Parathyroid adenoma (tissue), 2 donors: ENCODE measurements around the gene HCK.
"Not testable (repeated sequence)": the region's sequence is repeated elsewhere in the genome, so short reads cannot be mapped to it uniquely, and the experiment has no call there.

Experiments used
- H2AFZ ChIP-seq: fragments of 300-600 bp; sonication (generic); one replicate; pipeline ENCODE4 v1.7.0; 2017; ENCODE audit warnings: antibody characterized with exemption, mild to moderate bottlenecking
- H3K27ac ChIP-seq: fragments of 300-600 bp; sonication (generic); one replicate; pipeline ENCODE4 v1.7.0; 2017
- H3K27me3 ChIP-seq: fragments of 300-600 bp; sonication (generic); one replicate; pipeline ENCODE4 v1.7.0; 2017; ENCODE audit warnings: low read length; ENCODE audit not compliant: control insufficient read depth, insufficient read depth
- H3K36me3 ChIP-seq: fragments of 300-600 bp; sonication (generic); one replicate; pipeline ENCODE4 v1.7.0; 2017; ENCODE audit warnings: low read length; ENCODE audit not compliant: control insufficient read depth, insufficient read depth
- H3K4me1 ChIP-seq: fragments of 300-600 bp; sonication (generic); one replicate; pipeline ENCODE4 v1.7.0; 2017; ENCODE audit warnings: control low read depth
- H3K4me2 ChIP-seq: fragments of 300-600 bp; sonication (generic); one replicate; pipeline ENCODE4 v1.7.0; 2017; ENCODE audit warnings: low read length
- H3K4me3 ChIP-seq: fragments of 300-600 bp; sonication (generic); one replicate; pipeline ENCODE4 v1.7.0; 2017; ENCODE audit warnings: low read depth, low read length
- H3K79me2 ChIP-seq: fragments of 300-600 bp; sonication (generic); one replicate; pipeline ENCODE4 v1.7.0; 2017; ENCODE audit warnings: control low read depth
- H3K9ac ChIP-seq: fragments of 300-600 bp; sonication (generic); one replicate; pipeline ENCODE4 v1.7.0; 2017; ENCODE audit warnings: mild to moderate bottlenecking
- H3K9me3 ChIP-seq: fragments of 300-600 bp; sonication (generic); one replicate; pipeline ENCODE4 v1.7.0; 2017; ENCODE audit warnings: low read length; ENCODE audit not compliant: control insufficient read depth
- TF ChIP-seq, protein P1 (sequence below): fragments of 300-600 bp; sonication (generic); IDR thresholded peaks from one replicate; pipeline ENCODE4 v1.7.0; 2017; ENCODE audit warnings: antibody characterized with exemption, mild to moderate bottlenecking
- donor health status: primary hyperparathyroidism.

The HCK gene

DNA sequence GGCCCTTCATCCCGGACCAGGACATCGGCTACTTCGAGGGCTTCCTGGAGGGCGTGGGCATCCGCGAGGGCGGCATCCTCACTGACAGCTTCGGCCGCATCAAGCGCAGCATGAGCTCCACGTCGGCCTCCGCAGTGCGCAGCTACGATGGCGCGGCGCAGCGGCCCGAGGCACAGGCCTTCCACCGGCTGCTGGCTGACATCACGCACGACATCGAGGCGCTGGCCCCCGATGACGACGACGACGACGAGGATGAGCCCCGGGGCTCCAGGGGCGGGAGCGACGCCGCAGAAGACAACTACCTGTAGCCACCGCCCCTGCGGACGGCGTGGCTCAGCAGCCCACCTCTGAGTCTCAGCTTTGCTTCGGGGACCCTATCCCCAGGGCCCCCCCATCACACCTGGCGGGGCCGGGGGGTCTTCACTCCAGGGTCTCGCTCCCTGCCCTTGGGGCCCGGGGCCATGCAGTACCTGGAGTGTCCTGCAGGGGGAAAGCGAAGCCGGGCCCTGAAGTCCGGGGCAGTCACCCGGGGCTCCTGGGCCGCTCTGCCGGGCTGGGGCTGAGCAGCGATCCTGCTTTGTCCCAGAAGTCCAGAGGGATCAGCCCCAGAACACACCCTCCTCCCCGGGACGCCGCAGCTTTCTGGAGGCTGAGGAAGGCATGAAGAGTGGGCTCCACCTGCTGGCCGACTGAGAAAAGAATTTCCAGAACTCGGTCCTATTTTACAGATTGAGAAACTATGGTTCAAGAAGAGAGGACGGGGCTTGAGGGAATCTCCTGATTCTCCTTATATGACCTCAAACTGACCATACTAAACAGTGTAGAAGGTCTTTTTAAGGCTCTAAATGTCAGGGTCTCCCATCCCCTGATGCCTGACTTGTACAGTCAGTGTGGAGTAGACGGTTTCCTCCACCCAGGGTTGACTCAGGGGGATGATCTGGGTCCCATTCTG lies 20.8 kb upstream of the HCK start:
- no peak overlapping the region for H3K4me2 ChIP-seq
- peak overlapping the region; percentile 31 for H2AFZ ChIP-seq
- no peaks in the 10 kb centered on the region for H3K36me3 ChIP-seq
- TF ChIP-seq, protein P1, sequence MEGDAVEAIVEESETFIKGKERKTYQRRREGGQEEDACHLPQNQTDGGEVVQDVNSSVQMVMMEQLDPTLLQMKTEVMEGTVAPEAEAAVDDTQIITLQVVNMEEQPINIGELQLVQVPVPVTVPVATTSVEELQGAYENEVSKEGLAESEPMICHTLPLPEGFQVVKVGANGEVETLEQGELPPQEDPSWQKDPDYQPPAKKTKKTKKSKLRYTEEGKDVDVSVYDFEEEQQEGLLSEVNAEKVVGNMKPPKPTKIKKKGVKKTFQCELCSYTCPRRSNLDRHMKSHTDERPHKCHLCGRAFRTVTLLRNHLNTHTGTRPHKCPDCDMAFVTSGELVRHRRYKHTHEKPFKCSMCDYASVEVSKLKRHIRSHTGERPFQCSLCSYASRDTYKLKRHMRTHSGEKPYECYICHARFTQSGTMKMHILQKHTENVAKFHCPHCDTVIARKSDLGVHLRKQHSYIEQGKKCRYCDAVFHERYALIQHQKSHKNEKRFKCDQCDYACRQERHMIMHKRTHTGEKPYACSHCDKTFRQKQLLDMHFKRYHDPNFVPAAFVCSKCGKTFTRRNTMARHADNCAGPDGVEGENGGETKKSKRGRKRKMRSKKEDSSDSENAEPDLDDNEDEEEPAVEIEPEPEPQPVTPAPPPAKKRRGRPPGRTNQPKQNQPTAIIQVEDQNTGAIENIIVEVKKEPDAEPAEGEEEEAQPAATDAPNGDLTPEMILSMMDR = peak; percentile 98
- H3K9me3 ChIP-seq = no peaks in the 10 kb centered on the region
- H3K4me1 ChIP-seq = no peaks in the 10 kb centered on the region
- H3K4me3 ChIP-seq = no peak overlapping the region
- no peak overlapping the region for H3K9ac ChIP-seq
- no peak overlapping the region for H3K27ac ChIP-seq
- H3K79me2 ChIP-seq = no peaks in the 10 kb centered on the region
- H3K27me3 ChIP-seq = no peaks in the 10 kb centered on the region

DNA sequence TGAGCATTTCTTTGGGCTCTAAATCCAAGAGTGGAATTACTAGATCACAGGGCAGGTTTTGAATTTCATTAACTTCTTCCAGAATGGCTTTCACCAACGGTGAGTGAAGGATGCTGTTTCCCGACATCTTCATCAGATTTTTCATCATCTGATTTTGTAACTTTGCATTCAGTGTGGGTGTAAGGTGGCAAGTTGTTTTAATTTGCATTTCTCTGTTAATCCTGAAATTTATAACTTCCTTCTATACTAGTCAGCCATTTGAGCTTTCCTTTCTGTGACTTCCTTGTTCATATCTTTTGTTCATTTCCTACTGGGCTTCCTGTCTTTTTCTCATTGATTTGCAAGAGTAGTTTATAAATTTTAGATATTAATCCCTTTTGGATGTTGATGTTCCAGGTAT lies 18.7 kb upstream of the HCK start:
- Histone ChIP-seq H3K4me2 (no peak overlapping the region), H3K36me3 (no peaks in the 10 kb centered on the region), H3K4me3 (no peak overlapping the region), H3K27me3 (no peaks in the 10 kb centered on the region), H3K4me1 (no peaks in the 10 kb centered on the region), H3K79me2 (no peaks in the 10 kb centered on the region), H3K9me3 (no peaks in the 10 kb centered on the region), H3K9ac (no peak overlapping the region), H2AFZ (no peak overlapping the region), H3K27ac (no peak overlapping the region)
- TF ChIP-seq, protein P1 = no peak

DNA sequence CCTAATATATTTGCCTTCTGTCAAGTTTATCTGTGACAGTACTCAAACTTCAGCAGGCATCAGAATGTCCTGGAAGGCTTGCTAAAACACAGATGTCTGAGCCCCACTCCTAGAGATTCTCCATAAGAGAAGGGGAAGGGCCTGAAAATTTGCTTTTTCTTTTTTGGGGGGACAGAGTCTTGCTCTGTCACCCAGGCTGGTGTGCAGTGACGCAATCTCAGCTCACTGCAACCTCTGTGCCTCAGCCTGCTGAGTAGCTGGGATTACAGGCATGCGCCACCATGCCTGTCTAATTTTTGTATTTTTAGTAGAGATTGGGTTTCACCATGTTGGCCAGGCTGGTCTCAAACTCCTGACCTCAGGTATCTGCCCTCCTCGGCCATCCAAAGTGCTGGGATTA lies 18.3 kb upstream of the HCK start:
- H3K79me2 ChIP-seq, H3K27ac ChIP-seq, H3K36me3 ChIP-seq, H3K9me3 ChIP-seq, H3K4me2 ChIP-seq, H3K27me3 ChIP-seq, H3K4me1 ChIP-seq, H3K9ac ChIP-seq, H3K4me3 ChIP-seq, H2AFZ ChIP-seq: not testable (repeated sequence)

DNA sequence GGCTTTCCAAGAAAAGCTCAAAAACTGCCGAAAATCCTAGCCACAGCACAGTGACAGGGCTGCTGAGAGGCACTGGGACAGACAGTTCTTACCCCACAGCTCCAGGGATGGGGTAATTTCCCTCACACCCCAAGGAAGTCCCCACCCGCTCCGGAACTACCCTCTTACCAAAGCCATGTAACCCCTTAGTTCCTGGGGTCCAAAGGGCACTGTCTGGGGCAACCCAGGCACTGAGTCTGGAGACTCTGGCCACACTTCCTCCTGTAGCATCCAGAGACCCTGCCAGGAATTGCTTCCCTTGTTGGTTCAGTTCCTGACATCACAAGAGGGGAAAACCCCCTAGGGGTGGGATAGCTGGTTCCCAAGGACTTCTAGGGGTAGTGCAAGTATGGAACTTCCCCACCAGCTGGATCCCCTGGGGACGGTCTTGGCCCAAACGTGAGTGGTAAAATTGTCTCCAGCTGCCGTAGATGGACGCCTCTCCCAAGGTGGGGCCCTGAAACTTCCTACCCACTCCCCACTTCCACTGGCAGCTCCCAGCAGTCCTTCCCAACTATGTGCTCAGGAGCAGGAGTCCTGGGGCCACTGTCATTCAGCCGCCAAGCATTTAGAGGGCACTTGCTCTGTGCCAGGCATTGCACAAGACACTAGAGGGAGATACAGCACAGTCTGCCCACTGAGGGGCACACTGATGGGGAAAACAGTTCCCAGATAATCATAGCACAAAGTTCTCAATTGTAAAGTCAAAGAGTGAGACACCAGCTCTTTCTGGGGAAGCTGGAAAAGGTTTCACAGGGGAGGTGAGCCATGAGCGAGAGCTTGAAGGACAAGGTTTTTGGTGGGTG lies 17.2 kb upstream of the HCK start:
- Histone ChIP-seq H3K4me2 (no peak overlapping the region), H3K4me3 (no peak overlapping the region), H3K9ac (no peak overlapping the region), H3K27me3 (no peaks in the 10 kb centered on the region), H3K36me3 (no peaks in the 10 kb centered on the region), H2AFZ (no peak overlapping the region), H3K27ac (no peak overlapping the region), H3K4me1 (no peaks in the 10 kb centered on the region), H3K79me2 (no peaks in the 10 kb centered on the region), H3K9me3 (no peaks in the 10 kb centered on the region)
- TF ChIP-seq, protein P1 = peak; percentile 61

DNA sequence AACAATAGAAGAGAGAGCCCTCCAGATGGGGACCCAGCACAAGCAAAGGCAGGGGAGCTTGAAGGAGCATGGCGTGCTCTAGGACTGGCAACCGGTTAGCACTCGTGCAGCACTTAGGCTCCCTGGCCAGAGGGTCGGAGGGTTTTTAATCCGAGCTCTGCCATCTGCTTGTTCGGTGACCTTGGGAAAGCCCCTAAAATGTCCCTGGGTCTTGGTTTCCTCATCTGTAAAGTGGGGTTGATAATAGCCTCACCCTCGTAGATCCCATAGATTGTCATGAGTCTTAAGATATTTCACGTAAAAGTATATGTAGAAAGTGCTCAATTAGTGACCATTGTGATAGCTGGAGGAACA lies 16.6 kb upstream of the HCK start:
- Histone ChIP-seq H3K9ac (no peak overlapping the region), H2AFZ (no peak overlapping the region), H3K4me3 (no peak overlapping the region), H3K27me3 (no peaks in the 10 kb centered on the region), H3K36me3 (no peaks in the 10 kb centered on the region), H3K4me2 (no peak overlapping the region), H3K27ac (no peak overlapping the region), H3K4me1 (no peaks in the 10 kb centered on the region), H3K79me2 (no peaks in the 10 kb centered on the region), H3K9me3 (no peaks in the 10 kb centered on the region)
- TF ChIP-seq, protein P1 = no peak
